A549 treated with ZK216348 at 1 μM for 4 hours (cell line): ENCODE measurements around the gene PPT2. TPM values are rescaled to one million over a fixed set of nuclear protein-coding genes. Genes with fewer than 3 reads are reported as not detected.

Source experiments
- total RNA-seq: library from RNA; stranded (reverse); fragments of 200-300 nt; extraction: Qiagen RNA extraction; gene quantifications from 5 replicates; pipeline ENCODE4 v1.2.3, GENCODE V29; 2022; ENCODE audit warnings: low read depth

PPT2 gene
- 6.1 to 9.5 TPM (median 8.4 TPM) in 5 replicates for total RNA-seq

GRCh38 chr6:32153564-32154513 lies at the start of gene PPT2:
Gene PPT2, plus strand, starts transcription at chr6:32154141. Its CDS starts 454 bp downstream, at chr6:32154595.

GRCh38 chr6:32109114-32109764 lies 44.7 kb upstream of the PPT2 start, which contains the start of gene TNXB:
Gene TNXB, minus strand, starts transcription at chr6:32109338. Its CDS starts 11,140 bp downstream, at chr6:32098198.

GRCh38 chr6:32127717-32128592 lies 26.0 kb upstream of the PPT2 start, which contains the start of gene ATF6B:
Gene ATF6B, minus strand, starts transcription at chr6:32128246. Its CDS starts 39 bp downstream, at chr6:32128207.

GRCh38 chr6:32151863-32152768 lies 1.8 kb upstream of the PPT2 start, which contains the start of gene PRRT1:
Gene PRRT1, minus strand, starts transcription at chr6:32151939. Its CDS starts 112 bp downstream, at chr6:32151827.

GRCh38 chr6:32164295-32164694 lies 10.4 kb downstream of the PPT2 start, which contains the start of gene EGFL8:
Gene EGFL8, plus strand, starts transcription at chr6:32164595. Its CDS starts 1,571 bp downstream, at chr6:32166166.

GRCh38 chr6:32175711-32176475 lies 22.0 kb downstream of the PPT2 start, which contains the start of gene AGPAT1:
Gene AGPAT1, minus strand, starts transcription at chr6:32176084. Its CDS starts 4,588 bp downstream, at chr6:32171496.

GRCh38 chr6:32177788-32178546 lies 24.0 kb downstream of the PPT2 start, which contains the start of gene RNF5:
Gene RNF5, plus strand, starts transcription at chr6:32178405. Its CDS starts 107 bp downstream, at chr6:32178512.

GRCh38 chr6:32184084-32184640 lies 30.2 kb downstream of the PPT2 start, which contains the start of gene AGER:
Gene AGER, minus strand, starts transcription at chr6:32184253. Its CDS starts 31 bp downstream, at chr6:32184222.

GRCh38 chr6:32190054-32190851 lies 36.3 kb downstream of the PPT2 start, which contains the start of gene PBX2:
Gene PBX2, minus strand, starts transcription at chr6:32190202. Its CDS starts 287 bp downstream, at chr6:32189915.

GRCh38 chr6:32192608-32193039 lies 38.7 kb downstream of the PPT2 start, which contains the start of gene GPSM3:
Gene GPSM3, minus strand, starts transcription at chr6:32192643. Its CDS starts 130 bp downstream, at chr6:32192513.

Other genes starting within 250 kb of the PPT2 start
- gene C2, start 226.4 kb upstream of the PPT2 start, total RNA-seq, result 0.33 to 0.47 TPM in 2 of 5 replicates, not detected in the others
- gene CFB, start 208.0 kb upstream of the PPT2 start, total RNA-seq, result 1.6 to 3.2 TPM (median 2.0 TPM) in 5 replicates
- 75.5 to 91.9 TPM (median 81.9 TPM) in 5 replicates for gene NELFE, start 195.2 kb upstream of the PPT2 start, total RNA-seq
- 15.8 to 30.9 TPM (median 25.7 TPM) in 5 replicates for gene SKIC2, start 195.0 kb upstream of the PPT2 start, total RNA-seq
- 10.6 to 14.3 TPM (median 12.1 TPM) in 5 replicates for gene DXO, start 182.0 kb upstream of the PPT2 start, total RNA-seq
- gene C4A, start 172.1 kb upstream of the PPT2 start, total RNA-seq, result 0.94 to 1.5 TPM (median 1.5 TPM) in 5 replicates
- 0.69 to 1.5 TPM (median 1.3 TPM) in 5 replicates for gene C4B, start 139.3 kb upstream of the PPT2 start, total RNA-seq
- not detected in 5 replicates for gene CYP21A2, start 115.7 kb upstream of the PPT2 start, total RNA-seq
- gene TNXB, start 44.8 kb upstream of the PPT2 start, total RNA-seq, result 0.14 to 0.86 TPM (median 0.57 TPM) in 5 replicates
- gene ATF6B, start 25.9 kb upstream of the PPT2 start, total RNA-seq, result 21.0 to 37.0 TPM (median 35.3 TPM) in 5 replicates
- gene FKBPL, start 23.9 kb upstream of the PPT2 start, total RNA-seq, result 6.0 to 8.2 TPM (median 6.7 TPM) in 5 replicates
- gene PRRT1, start 2.2 kb upstream of the PPT2 start, total RNA-seq, result 0.47 to 0.95 TPM (median 0.68 TPM) in 5 replicates
- 1.3 to 1.9 TPM (median 1.7 TPM) in 5 replicates for gene EGFL8, start 10.5 kb downstream of the PPT2 start, total RNA-seq
- gene AGPAT1, start 21.9 kb downstream of the PPT2 start, total RNA-seq, result 29.1 to 41.4 TPM (median 40.8 TPM) in 5 replicates
- gene RNF5, start 24.3 kb downstream of the PPT2 start, total RNA-seq, result 32.5 to 48.7 TPM (median 45.6 TPM) in 5 replicates
- 1.5 to 3.1 TPM (median 2.6 TPM) in 5 replicates for gene AGER, start 30.1 kb downstream of the PPT2 start, total RNA-seq
- gene PBX2, start 36.1 kb downstream of the PPT2 start, total RNA-seq, result 13.2 to 19.5 TPM (median 17.7 TPM) in 5 replicates
- 0.16 to 0.88 TPM (median 0.40 TPM) in 5 replicates for gene GPSM3, start 38.5 kb downstream of the PPT2 start, total RNA-seq
- 0.42 to 0.88 TPM (median 0.63 TPM) in 5 replicates for gene NOTCH4, start 69.9 kb downstream of the PPT2 start, total RNA-seq
- gene TSBP1, start 217.8 kb downstream of the PPT2 start, total RNA-seq, result not detected in 5 replicates